ENCODE data around the gene STEAP2. TPM values are rescaled to one million over a fixed set of nuclear protein-coding genes. Genes with fewer than 3 reads are reported as not detected.
"Not testable (repeated sequence)": the region's sequence is repeated elsewhere in the genome, so short reads cannot be mapped to it uniquely, and the experiment has no call there.

STEAP2 gene
- total RNA-seq, 2 donors from 2014 or later = 0.24 TPM; not detected in 1

DNA sequence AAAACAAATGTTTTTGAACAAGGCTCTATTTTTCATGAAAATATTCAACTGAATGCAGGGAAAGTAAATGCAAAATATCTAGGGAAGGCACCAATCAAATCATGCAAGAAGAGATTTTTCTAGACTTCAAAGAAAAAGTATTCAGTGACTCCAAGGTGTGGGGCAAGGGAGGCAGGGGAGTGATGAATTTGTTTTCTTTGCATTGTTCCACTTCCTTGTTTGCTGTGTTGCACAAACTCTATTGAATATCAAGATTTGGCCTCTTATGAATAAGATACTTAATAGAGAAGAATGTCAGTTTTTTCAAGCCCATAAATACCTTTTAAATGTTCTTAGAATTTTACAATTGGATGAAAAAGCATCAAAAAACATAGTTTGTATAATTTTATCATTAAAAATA, 30.9 kb upstream of the STEAP2 start:
- Mint-ChIP-seq H3K27ac (no peak overlapping the region), H3K4me3 (no peak overlapping the region)
- ATAC-seq (replicated peaks) = no peak

DNA sequence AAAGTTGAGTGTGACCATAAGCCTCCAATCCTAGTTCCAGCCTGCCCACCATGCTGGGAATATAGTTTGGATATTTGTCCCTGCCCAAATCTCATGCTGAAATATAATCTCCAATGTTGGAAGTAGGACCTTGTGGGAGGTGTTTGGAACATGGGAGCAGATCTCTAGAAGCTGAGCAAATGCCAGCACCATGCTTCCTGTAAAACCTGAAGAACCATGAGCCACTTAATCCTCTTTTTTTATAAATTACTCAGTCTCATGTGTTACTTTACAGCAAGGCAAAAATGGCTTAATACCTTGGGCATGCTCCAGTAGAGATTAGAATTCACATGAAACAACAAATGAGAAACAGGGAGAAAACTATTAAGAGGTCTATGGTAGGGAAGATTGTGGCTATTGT, 30.1 kb upstream of the STEAP2 start:
- Mint-ChIP-seq H3K9me3 (no peaks in the 10 kb centered on the region), H3K4me1 (peaks cover 6% of the 10 kb centered on the region), H3K4me3 (no peak overlapping the region), H3K27me3 (peaks cover 8% of the 10 kb centered on the region), H3K27ac (no peak overlapping the region), H3K36me3 (ENCODE audit: low read depth) (no peaks in the 10 kb centered on the region)
- no peak for ATAC-seq (replicated peaks)

More for the DNA sequence above, 30.9 kb upstream of the STEAP2 start:
- Mint-ChIP-seq H3K36me3 (ENCODE audit: low read depth) (no peaks in the 10 kb centered on the region), H3K27me3 (peaks cover 8% of the 10 kb centered on the region), H3K9me3 (no peaks in the 10 kb centered on the region), H3K4me1 (peaks cover 6% of the 10 kb centered on the region)

GRCh38 chr7:90186290-90186689, 25.2 kb upstream of the STEAP2 start:
- not testable (repeated sequence) for ATAC-seq (replicated peaks); H3K36me3 Mint-ChIP-seq (ENCODE audit: low read depth); H3K27me3 Mint-ChIP-seq; H3K9me3 Mint-ChIP-seq; H3K27ac Mint-ChIP-seq; H3K4me1 Mint-ChIP-seq; H3K4me3 Mint-ChIP-seq

- no peak for ATAC-seq (replicated peaks)
- Mint-ChIP-seq H3K27me3 (no peaks in the 10 kb centered on the region), H3K27ac (no peak overlapping the region), H3K4me3 (no peak overlapping the region), H3K36me3 (ENCODE audit: low read depth) (no peaks in the 10 kb centered on the region), H3K4me1 (no peaks in the 10 kb centered on the region), H3K9me3 (peaks cover 3% of the 10 kb centered on the region)
Observed at GRCh38 chr7:90187507-90188050, 24.0 kb upstream of the STEAP2 start.

GRCh38 chr7:90188281-90188680, 23.3 kb upstream of the STEAP2 start:
- no peak overlapping the region for H3K27ac Mint-ChIP-seq
- ATAC-seq (replicated peaks) = no peak
- H3K36me3 Mint-ChIP-seq (ENCODE audit: low read depth) = no peaks in the 10 kb centered on the region
- H3K4me3 Mint-ChIP-seq = no peak overlapping the region
- no peaks in the 10 kb centered on the region for H3K27me3 Mint-ChIP-seq
- H3K4me1 Mint-ChIP-seq = no peaks in the 10 kb centered on the region
- peaks cover 8% of the 10 kb centered on the region for H3K9me3 Mint-ChIP-seq

GRCh38 chr7:90190995-90191394, 20.5 kb upstream of the STEAP2 start:
- Mint-ChIP-seq H3K4me3 (no peak overlapping the region), H3K36me3 (ENCODE audit: low read depth) (no peaks in the 10 kb centered on the region), H3K9me3 (peaks cover 8% of the 10 kb centered on the region)

GRCh38 chr7:90191648-90192047, 19.9 kb upstream of the STEAP2 start:
- H3K4me3 Mint-ChIP-seq = no peak overlapping the region
- H3K27ac Mint-ChIP-seq = no peak overlapping the region
- H3K4me1 Mint-ChIP-seq = no peaks in the 10 kb centered on the region
- no peaks in the 10 kb centered on the region for H3K36me3 Mint-ChIP-seq (ENCODE audit: low read depth)
- peaks cover 3% of the 10 kb centered on the region for H3K27me3 Mint-ChIP-seq
- H3K9me3 Mint-ChIP-seq = peaks cover 8% of the 10 kb centered on the region
- ATAC-seq (replicated peaks) = no peak

More at GRCh38 chr7:90190995-90191394, 20.5 kb upstream of the STEAP2 start:
- no peaks in the 10 kb centered on the region for H3K4me1 Mint-ChIP-seq
- H3K27ac Mint-ChIP-seq = no peak overlapping the region
- no peak for ATAC-seq (replicated peaks)
- no peaks in the 10 kb centered on the region for H3K27me3 Mint-ChIP-seq

- no peak overlapping the region for H3K27ac Mint-ChIP-seq
- H3K36me3 Mint-ChIP-seq (ENCODE audit: low read depth) = no peaks in the 10 kb centered on the region
- no peaks in the 10 kb centered on the region for H3K4me1 Mint-ChIP-seq
- H3K9me3 Mint-ChIP-seq = peaks cover 8% of the 10 kb centered on the region
- H3K4me3 Mint-ChIP-seq = no peak overlapping the region
- no peak for ATAC-seq (replicated peaks)
- peaks cover 3% of the 10 kb centered on the region for H3K27me3 Mint-ChIP-seq
Observed at GRCh38 chr7:90192876-90193750, 18.4 kb upstream of the STEAP2 start.

GRCh38 chr7:90194911-90195809, 16.4 kb upstream of the STEAP2 start:
- Mint-ChIP-seq H3K27ac (no peak overlapping the region), H3K27me3 (peaks cover 3% of the 10 kb centered on the region), H3K4me1 (no peaks in the 10 kb centered on the region), H3K36me3 (ENCODE audit: low read depth) (no peaks in the 10 kb centered on the region), H3K9me3 (peaks cover 8% of the 10 kb centered on the region), H3K4me3 (no peak overlapping the region)
- no peak for ATAC-seq (replicated peaks)

GRCh38 chr7:90201500-90202195, 9.9 kb upstream of the STEAP2 start:
- no peak overlapping the region for H3K27ac Mint-ChIP-seq
- no peaks in the 10 kb centered on the region for H3K27me3 Mint-ChIP-seq
- H3K36me3 Mint-ChIP-seq (ENCODE audit: low read depth) = no peaks in the 10 kb centered on the region
- ATAC-seq (replicated peaks) = no peak
- H3K9me3 Mint-ChIP-seq = no peaks in the 10 kb centered on the region
- no peaks in the 10 kb centered on the region for H3K4me1 Mint-ChIP-seq
- H3K4me3 Mint-ChIP-seq = no peak overlapping the region

- ATAC-seq (replicated peaks) = no peak
Observed at GRCh38 chr7:90207956-90208355, 3.6 kb upstream of the STEAP2 start.

DNA sequence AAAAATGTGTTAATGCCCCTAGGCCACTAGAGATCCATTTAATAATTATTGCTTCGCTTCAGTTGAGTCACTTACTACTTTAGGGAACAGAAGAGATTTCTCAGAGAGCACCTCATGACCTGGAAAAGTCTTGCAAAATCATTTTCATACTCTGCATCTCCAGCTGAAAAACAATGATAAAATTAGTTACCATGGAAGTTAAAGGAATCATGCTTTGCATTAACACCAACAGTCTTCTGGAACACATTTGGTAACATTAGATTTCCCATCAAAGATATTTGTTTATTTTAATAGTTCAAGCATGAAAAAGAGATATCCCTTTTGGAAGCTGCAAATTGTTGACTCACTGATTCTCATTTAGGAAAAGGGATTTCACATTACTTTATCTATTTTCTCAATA, 1.8 kb upstream of the STEAP2 start:
- Mint-ChIP-seq H3K4me1 (no peaks in the 10 kb centered on the region), H3K9me3 (no peaks in the 10 kb centered on the region), H3K4me3 (no peak overlapping the region), H3K27me3 (peaks cover 7% of the 10 kb centered on the region), H3K27ac (no peak overlapping the region), H3K36me3 (ENCODE audit: low read depth) (no peaks in the 10 kb centered on the region)
- no peak for ATAC-seq (replicated peaks)

More at GRCh38 chr7:90207956-90208355, 3.6 kb upstream of the STEAP2 start:
- no peaks in the 10 kb centered on the region for H3K4me1 Mint-ChIP-seq
- peaks cover 7% of the 10 kb centered on the region for H3K27me3 Mint-ChIP-seq
- H3K9me3 Mint-ChIP-seq = no peaks in the 10 kb centered on the region
- no peaks in the 10 kb centered on the region for H3K36me3 Mint-ChIP-seq (ENCODE audit: low read depth)
- H3K27ac Mint-ChIP-seq = no peak overlapping the region
- no peak overlapping the region for H3K4me3 Mint-ChIP-seq

GRCh38 chr7:90210475-90210874, 1.1 kb upstream of the STEAP2 start:
- ATAC-seq (replicated peaks) = no peak
- H3K4me1 Mint-ChIP-seq = no peaks in the 10 kb centered on the region
- H3K9me3 Mint-ChIP-seq = no peaks in the 10 kb centered on the region
- H3K36me3 Mint-ChIP-seq (ENCODE audit: low read depth) = no peaks in the 10 kb centered on the region
- no peak overlapping the region for H3K27ac Mint-ChIP-seq
- H3K27me3 Mint-ChIP-seq = peaks cover 7% of the 10 kb centered on the region
- H3K4me3 Mint-ChIP-seq = no peak overlapping the region

- H3K4me1 Mint-ChIP-seq = no peaks in the 10 kb centered on the region
- H3K9me3 Mint-ChIP-seq = no peaks in the 10 kb centered on the region
- H3K27me3 Mint-ChIP-seq = peaks cover 7% of the 10 kb centered on the region
- ATAC-seq (replicated peaks) = no peak
- H3K27ac Mint-ChIP-seq = no peak overlapping the region
- no peaks in the 10 kb centered on the region for H3K36me3 Mint-ChIP-seq (ENCODE audit: low read depth)
- H3K4me3 Mint-ChIP-seq = peak overlapping the region; percentile 5
Observed at GRCh38 chr7:90210981-90211380, 559 bp upstream of the STEAP2 start.

Measured in activated T-helper 17 cell treated with anti-CD3 and anti-CD28 coated beads, Interleukin-2, amount 50 U/mL, for 72 hours (primary cell).